GM18499 (cell line): Measurements from ENCODE around the gene POU2AF2.
"Not testable (repeated sequence)": the region's sequence is repeated elsewhere in the genome, so short reads cannot be mapped to it uniquely, and the experiment has no call there.

ENCODE experiments used
- ATAC-seq: cut with Tn5 transposase; IDR thresholded peaks from one replicate; pipeline ENCODE4 v1.9.1; 2021; ENCODE audit warnings: moderate number of reproducible peaks; ENCODE audit not compliant: insufficient read depth, unreplicated experiment

Gene POU2AF2

DNA sequence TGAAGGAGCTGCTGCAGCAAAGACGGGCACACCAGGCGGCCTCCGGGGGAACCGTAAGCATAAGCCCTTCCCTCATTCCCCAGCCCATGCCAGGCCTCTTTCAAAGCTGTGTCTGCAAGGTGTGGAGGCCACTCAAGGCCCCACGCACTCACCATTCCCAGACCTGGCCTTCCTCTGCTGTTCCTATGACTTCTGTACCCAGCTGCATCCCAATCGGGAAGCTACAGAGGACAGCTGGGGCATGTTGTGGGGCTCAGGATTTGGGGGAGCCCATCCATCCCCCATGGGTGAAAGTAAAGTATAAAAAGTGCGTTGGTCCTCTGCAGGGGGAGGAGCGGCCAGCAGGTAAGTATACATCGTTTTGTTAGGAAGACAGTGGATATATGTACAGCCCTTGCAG, 55.0 kb downstream of the POU2AF2 start:
- no peak for ATAC-seq

DNA sequence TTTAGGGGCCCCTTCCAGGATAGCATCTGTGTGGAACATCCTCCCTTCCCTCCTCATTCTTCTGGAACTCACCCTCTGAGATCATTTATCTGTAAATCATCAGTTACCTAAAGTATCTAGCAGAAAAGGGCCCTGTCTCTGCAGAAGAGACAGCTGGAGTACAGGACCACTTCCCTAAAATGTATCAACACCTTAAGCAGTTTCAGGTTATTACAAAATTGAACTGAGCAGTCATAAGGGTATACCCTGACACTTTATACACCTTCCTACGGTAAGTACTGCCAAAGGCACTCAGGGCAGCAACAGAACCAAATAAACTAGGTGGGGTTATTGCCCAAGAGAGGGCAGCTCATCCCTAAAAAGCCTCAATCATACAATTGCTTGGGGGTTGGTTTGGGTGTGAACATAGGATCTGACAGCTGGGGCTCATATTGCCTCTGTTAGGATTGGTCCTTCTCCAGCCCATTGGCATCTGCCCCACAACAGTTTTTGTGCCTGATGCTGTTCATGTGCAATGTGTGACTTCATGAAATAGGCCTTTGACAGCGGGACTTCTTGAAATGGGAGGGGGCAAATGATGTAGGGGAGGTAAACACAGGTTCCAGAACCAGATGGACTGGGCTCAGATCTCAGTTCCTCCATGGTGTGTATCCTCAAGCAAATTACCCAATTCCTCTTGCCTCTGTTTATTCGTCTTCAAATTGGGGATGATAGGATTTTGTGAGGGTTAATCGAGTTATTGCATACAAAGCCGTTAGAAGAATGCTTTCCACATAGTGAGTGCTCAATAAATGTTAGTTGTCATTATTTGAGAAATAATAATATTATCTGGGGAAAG, 55.7 kb downstream of the POU2AF2 start:
- no peak for ATAC-seq

DNA sequence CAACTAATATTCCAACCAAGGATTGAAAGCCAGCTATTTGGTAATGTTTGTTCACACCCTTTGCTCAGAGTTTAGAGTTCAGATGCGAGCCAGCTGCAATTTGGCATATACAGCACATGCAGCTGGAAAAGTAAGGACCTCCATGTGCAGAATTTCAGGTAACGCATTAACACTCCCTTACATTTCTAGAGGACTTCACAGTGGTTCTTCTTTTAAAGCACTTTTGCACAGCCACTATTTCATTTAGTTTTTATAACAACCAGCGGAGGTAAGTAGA, 56.3 kb downstream of the POU2AF2 start:
- no peak for ATAC-seq

- no peak for ATAC-seq
Measured at GRCh38 chr11:111302298-111302697, 56.8 kb downstream of the POU2AF2 start.

GRCh38 chr11:111303461-111303860, 57.9 kb downstream of the POU2AF2 start:
- no peak for ATAC-seq

GRCh38 chr11:111305162-111305802, 59.8 kb downstream of the POU2AF2 start:
- ATAC-seq, result no peak

GRCh38 chr11:111305876-111306275, 60.4 kb downstream of the POU2AF2 start:
- ATAC-seq, result no peak

DNA sequence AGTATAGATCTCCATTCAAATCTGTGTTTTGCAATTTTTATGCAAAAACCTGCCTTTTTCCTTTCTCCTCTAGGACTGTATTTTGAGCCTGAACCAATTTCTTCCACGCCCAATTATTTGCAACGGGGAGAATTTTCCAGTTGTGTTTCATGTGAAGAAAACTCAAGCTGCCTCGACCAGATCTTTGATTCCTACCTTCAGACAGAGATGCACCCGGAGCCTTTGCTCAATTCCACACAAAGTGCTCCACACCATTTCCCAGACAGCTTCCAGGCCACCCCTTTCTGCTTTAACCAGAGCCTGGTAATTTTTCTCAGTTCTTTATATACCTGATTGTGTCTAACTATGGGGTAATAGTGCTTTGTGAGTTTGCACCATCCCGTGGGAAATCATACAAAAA, 60.8 kb downstream of the POU2AF2 start:
- no peak for ATAC-seq

GRCh38 chr11:111307472-111308108, 62.1 kb downstream of the POU2AF2 start:
- ATAC-seq, result no peak

- ATAC-seq, result no peak
Measured at GRCh38 chr11:111308140-111308539, 62.6 kb downstream of the POU2AF2 start.

DNA sequence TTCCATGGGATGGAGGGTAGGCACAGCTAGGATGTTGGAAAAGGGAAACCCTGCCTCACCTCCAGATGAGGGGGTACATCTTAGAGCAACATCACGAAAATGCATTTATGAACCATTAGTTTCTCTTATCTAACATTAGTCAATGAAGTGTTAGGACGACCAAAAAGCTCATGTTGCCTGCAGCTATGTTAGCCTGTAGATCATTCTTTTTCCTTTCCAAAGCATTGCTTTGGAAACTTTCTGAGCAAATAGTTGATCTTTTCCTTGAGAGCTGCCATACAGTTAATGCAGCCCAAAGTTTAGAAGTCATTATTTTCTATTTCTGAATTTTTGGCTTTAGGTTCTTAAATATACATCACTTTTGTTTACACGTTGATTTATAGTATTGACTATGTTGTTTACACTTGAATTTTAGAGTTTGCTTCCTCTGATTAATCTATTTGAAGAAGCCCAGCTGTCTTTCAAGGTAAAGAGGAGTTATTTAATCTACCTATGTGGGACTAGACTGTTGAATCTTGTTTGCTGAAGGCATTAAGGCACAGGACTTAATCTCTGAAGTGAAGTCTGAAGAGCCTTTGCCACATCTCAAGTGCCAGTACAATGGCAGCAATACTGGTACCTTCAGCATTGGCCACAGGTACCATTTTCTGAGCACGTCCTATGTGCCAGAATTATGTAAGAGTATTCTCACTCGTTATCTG, 63.8 kb downstream of the POU2AF2 start:
- ATAC-seq, result no peak

- ATAC-seq, result no peak
Measured at GRCh38 chr11:111310088-111310487, 64.6 kb downstream of the POU2AF2 start.

DNA sequence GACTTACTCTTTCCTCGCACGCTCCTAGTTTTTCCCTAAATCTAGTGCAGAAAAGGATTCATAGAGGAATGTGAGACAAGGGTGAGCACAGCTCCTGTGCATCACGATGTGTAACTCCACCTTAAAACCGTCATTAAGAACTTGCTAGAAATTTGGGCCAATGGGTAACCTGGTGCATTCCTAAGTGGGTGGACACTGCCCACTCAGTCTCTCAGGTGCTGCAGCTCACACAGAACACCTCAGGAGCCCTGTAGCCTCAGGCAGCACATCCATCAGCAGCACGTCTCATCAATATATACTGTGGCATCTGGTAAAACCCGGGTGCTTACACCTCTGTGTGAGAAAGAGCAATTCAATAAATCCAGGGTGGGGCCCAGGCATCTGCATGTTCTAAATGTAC, 65.2 kb downstream of the POU2AF2 start:
- ATAC-seq, result no peak

DNA sequence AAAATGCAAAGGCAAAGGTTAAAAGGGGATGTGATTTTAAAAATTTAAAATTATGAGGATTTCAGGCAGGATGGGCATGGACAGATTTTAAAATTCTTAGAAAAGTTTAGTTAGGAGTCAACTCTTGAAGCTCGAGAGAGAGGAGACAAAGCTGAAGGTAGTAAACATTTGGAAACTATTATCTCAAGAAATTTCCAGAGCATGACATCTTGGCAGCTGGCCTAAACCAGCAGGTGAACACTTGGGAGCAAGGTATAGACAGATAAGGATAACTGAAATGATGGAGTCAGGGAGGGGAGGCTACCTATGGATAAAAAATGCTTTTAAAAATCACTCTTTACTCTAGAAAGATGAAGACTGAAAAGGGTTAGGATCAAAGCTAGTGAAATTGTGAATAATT, 66.6 kb downstream of the POU2AF2 start:
- no peak for ATAC-seq

DNA sequence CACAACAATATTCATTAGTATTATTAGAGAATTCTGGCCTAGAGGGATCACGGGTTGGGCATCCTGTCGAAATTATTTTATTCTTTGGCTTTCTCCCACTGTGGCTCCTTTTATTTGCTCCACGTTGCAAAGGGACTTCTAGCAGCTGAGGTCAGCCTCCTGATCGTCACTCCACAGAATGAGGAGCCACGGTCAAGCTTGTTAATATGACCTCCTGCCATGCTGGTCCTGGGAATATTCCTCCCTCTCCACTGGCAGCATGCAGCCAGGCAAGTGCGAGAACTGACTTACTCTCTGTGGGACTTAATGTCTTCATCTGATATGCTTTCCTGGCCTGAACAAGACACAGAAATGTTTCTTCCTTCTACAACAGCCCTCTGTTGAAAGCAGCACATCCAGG, 73.8 kb downstream of the POU2AF2 start:
- no peak for ATAC-seq

- ATAC-seq, result not testable (repeated sequence)
Measured at GRCh38 chr11:111320199-111320598, 74.7 kb downstream of the POU2AF2 start.

DNA sequence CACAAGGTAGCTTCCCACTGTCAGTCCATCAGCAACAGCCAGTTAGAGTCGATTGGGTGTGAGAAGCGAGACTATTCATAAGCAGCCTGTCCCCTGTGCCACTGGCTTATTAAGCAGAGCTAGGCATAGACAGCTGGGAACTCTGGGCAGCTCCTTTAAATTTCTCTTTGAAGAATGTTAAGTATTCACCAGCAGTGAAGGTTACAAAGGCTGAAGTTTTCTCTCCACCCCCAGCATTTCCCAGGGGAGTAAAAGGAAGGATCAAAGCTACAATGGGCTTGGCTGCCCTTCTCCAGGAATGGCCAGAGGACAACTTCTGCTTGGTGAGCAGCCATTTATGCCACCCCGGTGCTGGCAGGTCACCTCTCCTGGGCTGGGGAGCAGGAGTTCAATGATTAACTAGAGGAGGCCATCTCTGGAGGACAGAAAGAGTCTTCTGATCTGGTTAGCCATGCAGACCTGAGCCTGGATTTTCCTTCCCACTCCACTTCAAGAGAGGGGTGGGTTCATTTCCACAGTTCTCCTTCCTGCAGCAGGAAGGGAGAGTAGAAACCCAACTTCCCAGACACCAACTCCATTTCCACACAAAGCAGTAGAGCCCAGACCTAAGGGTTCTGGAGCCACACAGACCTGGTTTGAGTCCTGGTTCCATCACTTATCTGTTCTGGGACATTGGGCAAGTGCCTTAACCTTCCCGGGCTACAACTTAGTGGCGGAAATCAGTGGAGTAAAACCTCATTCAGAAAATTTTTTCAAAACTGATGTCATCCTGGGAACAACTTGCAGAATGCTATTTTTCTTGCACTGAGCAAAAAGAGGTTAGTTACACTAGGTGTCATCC, 75.4 kb downstream of the POU2AF2 start:
- no peak for ATAC-seq

GRCh38 chr11:111322534-111322933, 77.0 kb downstream of the POU2AF2 start:
- ATAC-seq, result no peak

DNA sequence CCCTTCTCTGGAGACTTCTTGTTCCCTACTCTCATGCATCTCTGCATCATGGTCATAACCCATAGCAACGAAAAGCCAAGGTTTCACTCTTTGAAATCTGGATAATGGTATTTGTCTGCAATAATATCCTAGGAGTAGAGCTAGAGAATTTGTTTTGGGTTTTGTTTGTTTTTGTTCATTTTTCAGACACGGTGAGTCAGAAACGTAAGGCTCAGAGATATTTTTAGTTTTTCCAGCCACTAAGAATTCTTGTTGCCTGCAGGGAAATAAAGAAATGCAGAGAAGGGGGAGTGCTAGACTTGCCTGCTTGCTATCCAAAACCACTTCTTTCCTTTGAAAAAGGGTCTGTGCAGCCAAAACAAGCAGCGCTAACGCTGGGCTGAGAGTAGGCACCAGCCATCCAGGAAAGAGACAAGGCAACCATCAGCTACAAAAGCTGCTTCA, 78.8 kb downstream of the POU2AF2 start:
- no peak for ATAC-seq

- ATAC-seq, result no peak
Measured at GRCh38 chr11:111325259-111325658, 79.7 kb downstream of the POU2AF2 start.
